BJ (cell line): ENCODE data around the gene KLF17. TPM values are rescaled to one million over a fixed set of nuclear protein-coding genes. Genes with fewer than 3 reads are reported as not detected.

Experiments
- CTCF ChIA-PET: fragments of 350-600 bp; formaldehyde crosslinking; extraction: SDS; loops from one replicate; lab custom pipeline; 2021; ENCODE audit warnings: antibody characterized with exemption, inconsistent platforms; lab: Yijun Ruan, JAX
- POLR2A ChIA-PET: fragments of 300-600 bp; sonication (Branson Sonifier 250); formaldehyde crosslinking; extraction: SDS; loops from one replicate; lab custom pipeline; 2021; ENCODE audit warnings: antibody characterized with exemption; lab: Charles Lee
- DNase-seq: peaks from one replicate; pipeline ENCODE4 v3.0.0-alpha.2; 2011; ENCODE audit warnings: low read depth
- H3K27me3 ChIP-seq: 2 replicates; pipeline ENCODE4 v1.6.0; 2011; ENCODE audit warnings: low read length; ENCODE audit not compliant: control insufficient read depth, insufficient read depth
- H3K36me3 ChIP-seq: 2 replicates; pipeline ENCODE4 v1.5.1; 2011; ENCODE audit warnings: low read length; ENCODE audit not compliant: control insufficient read depth, insufficient read depth
- H3K4me3 ChIP-seq: 2 replicates; pipeline ENCODE4 v1.5.1; 2011; ENCODE audit warnings: low read depth, mild to moderate bottlenecking, control low read depth, low read length
- polyA plus RNA-seq: library from polyadenylated mRNA; depleted of rRNA; stranded (reverse); fragments of >200 nt; gene quantifications from 2 replicates; pipeline ENCODE4 v1.2.3, GENCODE V29; 2011
- TF ChIP-seq, protein P1 (sequence below): IDR thresholded peaks from 2 replicates; pipeline ENCODE4 v1.5.1; 2011; ENCODE audit warnings: low read depth, mild to moderate bottlenecking, control low read depth, inconsistent platforms, low read length, moderate library complexity; ENCODE audit not compliant: insufficient read depth

The KLF17 gene
- polyA plus RNA-seq, 1 experiment = 0.16 TPM

DNA sequence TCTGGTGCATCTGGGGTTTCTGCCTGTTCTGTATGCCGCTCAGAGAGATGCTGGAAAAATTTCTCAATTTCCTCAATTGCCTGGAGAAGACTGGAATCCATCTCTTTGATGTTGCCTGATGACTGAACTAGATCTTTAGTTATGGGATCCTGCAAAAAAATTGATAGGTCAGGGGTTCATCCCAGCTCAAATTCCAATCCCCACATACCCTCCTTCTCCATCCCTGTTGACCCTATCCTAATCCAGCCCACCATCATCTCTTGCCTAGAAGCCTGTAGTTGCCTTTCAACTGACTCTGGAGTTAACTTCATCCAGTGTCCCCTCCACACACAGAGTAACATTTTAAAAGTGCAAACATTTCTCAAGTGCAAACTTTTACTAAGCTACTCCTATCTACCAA lies 22.9 kb downstream of the KLF17 start, which contains the start of gene KLF18:
Gene KLF18, minus strand, starts transcription at position 101 of the 400 bp plus-strand sequence. Its CDS starts 0 bp downstream, at position 101.
- TF ChIP-seq, protein P1, sequence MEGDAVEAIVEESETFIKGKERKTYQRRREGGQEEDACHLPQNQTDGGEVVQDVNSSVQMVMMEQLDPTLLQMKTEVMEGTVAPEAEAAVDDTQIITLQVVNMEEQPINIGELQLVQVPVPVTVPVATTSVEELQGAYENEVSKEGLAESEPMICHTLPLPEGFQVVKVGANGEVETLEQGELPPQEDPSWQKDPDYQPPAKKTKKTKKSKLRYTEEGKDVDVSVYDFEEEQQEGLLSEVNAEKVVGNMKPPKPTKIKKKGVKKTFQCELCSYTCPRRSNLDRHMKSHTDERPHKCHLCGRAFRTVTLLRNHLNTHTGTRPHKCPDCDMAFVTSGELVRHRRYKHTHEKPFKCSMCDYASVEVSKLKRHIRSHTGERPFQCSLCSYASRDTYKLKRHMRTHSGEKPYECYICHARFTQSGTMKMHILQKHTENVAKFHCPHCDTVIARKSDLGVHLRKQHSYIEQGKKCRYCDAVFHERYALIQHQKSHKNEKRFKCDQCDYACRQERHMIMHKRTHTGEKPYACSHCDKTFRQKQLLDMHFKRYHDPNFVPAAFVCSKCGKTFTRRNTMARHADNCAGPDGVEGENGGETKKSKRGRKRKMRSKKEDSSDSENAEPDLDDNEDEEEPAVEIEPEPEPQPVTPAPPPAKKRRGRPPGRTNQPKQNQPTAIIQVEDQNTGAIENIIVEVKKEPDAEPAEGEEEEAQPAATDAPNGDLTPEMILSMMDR = no peak
- ChIA-PET CTCF (no interaction called here), POLR2A (no interaction called here)
- Histone ChIP-seq H3K27me3 (peaks cover 1% of the 10 kb centered on the region; the same call in 1 of the 2 replicates), H3K4me3 (no peak within 1 kb of the TSS), H3K36me3 (no peaks in the 10 kb centered on the region)
- no peak for DNase-seq

DNA sequence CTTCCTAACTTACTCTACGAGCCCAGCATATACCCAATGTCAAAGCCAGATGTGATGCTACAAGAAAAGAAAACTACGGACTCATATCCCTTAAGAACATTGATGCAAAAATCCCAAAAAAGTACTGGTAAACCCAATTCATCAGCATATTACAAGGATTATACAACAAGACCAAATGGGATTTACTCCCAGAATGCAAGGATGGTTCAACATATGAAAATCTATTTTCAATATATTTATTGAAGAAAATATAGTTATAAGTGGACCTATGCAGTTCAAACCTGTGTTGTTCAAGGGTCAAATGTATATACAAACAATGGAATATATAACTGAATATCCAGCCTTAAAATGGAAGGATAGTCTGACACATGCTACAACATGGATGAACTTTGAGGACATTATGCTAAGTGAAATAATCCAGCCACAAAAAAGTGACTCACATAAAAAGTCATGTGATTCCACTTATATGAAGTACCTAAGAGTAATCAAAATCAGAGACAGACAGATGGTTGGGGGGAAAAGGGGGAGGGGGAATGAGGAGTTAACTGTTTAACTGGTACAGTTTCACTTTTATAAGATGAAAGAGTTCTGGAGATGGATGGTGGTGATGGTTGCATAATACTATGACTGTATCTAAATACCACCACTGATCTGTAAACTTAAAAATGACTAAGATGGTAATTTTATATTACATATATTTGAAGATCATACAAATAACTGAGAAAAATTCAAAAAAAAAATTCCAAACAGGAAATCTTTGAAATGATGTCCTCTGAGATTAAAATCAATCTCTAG lies 26.5 kb downstream of the KLF17 start:
- Histone ChIP-seq H3K4me3 (no peak overlapping the region), H3K36me3 (no peaks in the 10 kb centered on the region), H3K27me3 (no peaks in the 10 kb centered on the region; the same call in 1 of the 2 replicates)
- DNase-seq = no peak
- TF ChIP-seq, protein P1 = no peak
- ChIA-PET CTCF (interaction anchor here (0.6 kb wide), 1 partner anchor 507 kb away, joined by 3 read pairs; no protein-coding TSS in a partner anchor), POLR2A (interaction anchor here (0.6 kb wide), 1 partner anchor 355 kb away, joined by 3 read pairs; no protein-coding TSS in a partner anchor)

DNA sequence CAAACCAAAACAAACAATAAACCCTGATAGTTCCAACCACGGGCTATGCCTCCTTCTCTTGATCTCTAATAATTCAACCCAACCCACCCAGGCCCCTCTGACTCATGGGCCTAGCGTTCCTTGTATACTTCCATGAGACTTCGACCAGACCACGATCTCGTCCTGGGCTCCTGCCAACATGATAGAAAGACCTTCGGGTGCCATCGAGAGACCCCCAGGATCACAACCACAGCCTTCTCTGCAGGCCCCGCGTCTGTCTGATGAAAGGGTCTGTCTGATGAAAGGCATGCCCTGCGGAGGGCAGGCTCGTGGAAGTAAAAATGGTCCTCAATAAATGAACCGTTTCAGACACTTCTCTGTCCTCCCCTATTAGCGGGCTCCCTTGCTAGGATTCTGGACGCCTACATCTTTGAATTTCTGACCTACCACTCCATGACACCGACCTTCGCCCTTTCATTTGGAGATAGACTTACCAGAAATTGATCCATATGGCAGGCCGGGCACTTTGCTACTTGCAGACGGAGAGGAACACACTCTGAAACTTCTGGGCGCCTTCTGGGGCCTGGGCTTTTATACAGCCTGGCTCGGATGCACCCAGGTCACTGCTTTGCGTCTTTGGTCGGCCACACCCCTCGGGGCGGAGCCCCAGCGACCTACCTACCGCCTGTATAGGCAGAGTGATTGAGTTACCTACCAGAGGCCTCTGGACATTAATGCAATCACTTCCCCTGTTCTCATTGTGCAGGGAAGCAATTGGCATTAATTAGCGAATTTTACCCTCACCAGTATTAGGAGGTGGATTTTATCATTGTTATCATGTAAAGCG lies 28.1 kb downstream of the KLF17 start:
- ChIA-PET POLR2A (no interaction called here), CTCF (interaction anchor here (0.9 kb wide), 1 partner anchor 24 kb away, joined by 3 read pairs; no protein-coding TSS in a partner anchor)
- DNase-seq = no peak
- H3K27me3 ChIP-seq = peaks cover 2% of the 10 kb centered on the region
- TF ChIP-seq, protein P1 = no peak
- H3K4me3 ChIP-seq = no peak overlapping the region
- H3K36me3 ChIP-seq = no peaks in the 10 kb centered on the region

DNA sequence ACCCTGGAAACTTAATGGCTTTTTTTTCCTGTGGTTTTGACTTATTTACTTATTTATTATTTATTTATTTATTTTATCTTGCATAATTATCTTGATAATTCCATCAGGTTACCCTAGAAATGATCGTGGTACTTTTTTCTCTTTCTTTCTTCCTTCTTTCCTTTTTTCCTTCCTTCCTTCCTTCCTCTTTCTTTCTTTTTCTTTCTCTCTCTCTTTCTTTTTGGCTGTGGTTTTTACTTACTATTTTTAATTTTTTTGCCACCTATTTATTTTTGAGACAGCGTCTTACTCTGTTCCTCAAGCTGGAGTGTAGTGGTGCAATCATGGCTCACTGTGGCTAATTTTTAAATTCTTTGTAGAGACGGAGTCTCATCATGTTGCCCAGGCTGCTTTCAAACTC lies 29.0 kb downstream of the KLF17 start:
- Histone ChIP-seq H3K27me3 (peaks cover 2% of the 10 kb centered on the region), H3K36me3 (no peaks in the 10 kb centered on the region), H3K4me3 (no peak overlapping the region)
- no peak for DNase-seq
- TF ChIP-seq, protein P1 = no peak
- CTCF ChIA-PET = interaction anchor here (0.9 kb wide), 1 partner anchor 23 kb away, joined by 3 read pairs; no protein-coding TSS in a partner anchor
- POLR2A ChIA-PET = no interaction called here
